Body of pancreas (tissue), 4 donors: ENCODE data around the gene JAG2.

Experiments used
- CTCF ChIP-seq, 7 experiments: fragments of 450-650 bp in 4 of 7; fragments of 200-600 bp in 3 of 7; sonication (generic) in 3 of 7; IDR thresholded peaks; one replicate each; pipeline ENCODE4 v1.5.1; 2016 to 2019; ENCODE audit warnings: antibody characterized with exemption in 7 of 7
- POLR2A ChIP-seq, 3 donors: fragments of 450-650 bp; IDR thresholded peaks; one replicate each; pipeline ENCODE4 v1.6.1; 2016; ENCODE audit warnings: antibody characterized with exemption in 3 of 3, mild to moderate bottlenecking in 2 of 3

- TF ChIP-seq CTCF (IDR thresholded peaks at IDR 0.05) (no peak), POLR2A (IDR thresholded peaks at IDR 0.05) (no peak)
Measured at GRCh38 chr14:105137481-105138020, 31.0 kb downstream of the JAG2 start.
